DMS 273 (cell line): ENCODE data around the gene TRIM10.

Source experiments
- DNase-seq: peaks from one replicate; lab custom pipeline; 2025; ENCODE audit not compliant: unreplicated experiment; lab: John Stamatoyannopoulos, UW

The TRIM10 gene, protein sequence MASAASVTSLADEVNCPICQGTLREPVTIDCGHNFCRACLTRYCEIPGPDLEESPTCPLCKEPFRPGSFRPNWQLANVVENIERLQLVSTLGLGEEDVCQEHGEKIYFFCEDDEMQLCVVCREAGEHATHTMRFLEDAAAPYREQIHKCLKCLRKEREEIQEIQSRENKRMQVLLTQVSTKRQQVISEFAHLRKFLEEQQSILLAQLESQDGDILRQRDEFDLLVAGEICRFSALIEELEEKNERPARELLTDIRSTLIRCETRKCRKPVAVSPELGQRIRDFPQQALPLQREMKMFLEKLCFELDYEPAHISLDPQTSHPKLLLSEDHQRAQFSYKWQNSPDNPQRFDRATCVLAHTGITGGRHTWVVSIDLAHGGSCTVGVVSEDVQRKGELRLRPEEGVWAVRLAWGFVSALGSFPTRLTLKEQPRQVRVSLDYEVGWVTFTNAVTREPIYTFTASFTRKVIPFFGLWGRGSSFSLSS

DNA sequence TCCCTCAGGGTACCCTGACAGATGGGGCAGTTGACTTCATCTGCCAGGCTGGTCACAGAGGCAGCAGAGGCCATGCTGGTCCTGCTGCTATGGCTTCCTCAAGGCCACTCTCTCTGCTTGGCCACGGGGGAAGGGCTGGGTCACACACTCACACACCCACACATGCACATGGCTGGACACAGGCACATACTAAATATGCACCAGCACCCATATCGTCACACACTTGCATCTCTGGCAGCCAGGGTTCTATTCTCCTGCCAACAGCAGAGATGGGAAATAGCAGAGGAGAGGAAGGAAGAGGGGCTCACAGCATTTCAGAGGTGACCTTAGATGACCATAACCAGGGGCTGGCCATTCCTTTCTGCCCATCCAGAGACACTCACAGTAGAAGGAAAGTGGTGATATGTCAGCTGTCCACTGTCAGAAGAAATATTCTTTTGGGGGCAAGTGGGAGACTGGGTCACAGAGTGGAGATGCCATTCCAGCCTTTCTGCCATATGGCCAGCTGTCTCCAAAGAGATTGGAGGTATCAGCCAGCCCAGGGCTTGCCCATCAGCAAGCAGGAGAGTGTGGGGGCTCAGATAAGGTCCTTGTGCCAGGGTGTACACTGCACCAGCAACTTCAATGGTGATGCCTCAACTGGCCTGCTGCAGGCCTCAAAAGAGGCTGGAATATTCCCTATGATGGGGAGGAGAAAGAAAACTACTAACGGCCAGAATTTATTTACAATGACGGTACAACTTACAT lies at the start of gene TRIM10:
TSS of gene TRIM10 (minus strand) at position 427 of the 747 bp plus-strand sequence. CDS start at position 74, 353 bp downstream.
- DNase-seq, result no peak

DNA sequence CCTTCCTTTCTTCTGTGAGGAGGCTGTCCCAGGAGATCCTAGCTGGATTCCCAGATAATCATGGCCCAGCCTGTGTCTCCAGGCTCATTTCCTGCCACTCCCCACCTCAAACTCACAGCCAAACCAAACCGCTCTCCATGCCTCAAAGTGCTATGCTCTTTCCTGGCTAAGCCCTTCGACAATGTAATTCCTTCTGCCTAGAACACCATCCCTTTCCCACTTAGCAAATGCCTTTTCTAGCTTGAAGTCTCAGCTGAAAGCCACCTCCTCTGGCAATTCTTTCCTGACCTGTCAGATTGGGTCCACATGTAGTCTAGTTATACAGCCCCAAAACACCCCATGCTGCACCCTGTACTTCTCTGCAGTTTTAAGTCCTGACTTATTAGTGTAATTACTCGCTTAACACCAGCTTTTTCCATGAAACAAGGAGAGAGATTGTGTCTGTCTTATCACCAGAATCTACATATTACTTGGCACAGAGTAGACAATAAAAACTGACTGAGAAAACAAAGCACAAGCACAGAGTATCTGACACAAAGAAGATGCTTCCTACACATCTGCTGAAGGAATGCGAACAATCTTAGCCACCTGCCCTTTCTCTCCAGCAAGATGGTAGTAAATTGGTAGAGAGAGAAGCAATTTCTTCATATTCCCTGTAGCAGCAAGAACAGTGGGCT lies 46.7 kb upstream of the TRIM10 start:
- DNase-seq, result no peak

DNA sequence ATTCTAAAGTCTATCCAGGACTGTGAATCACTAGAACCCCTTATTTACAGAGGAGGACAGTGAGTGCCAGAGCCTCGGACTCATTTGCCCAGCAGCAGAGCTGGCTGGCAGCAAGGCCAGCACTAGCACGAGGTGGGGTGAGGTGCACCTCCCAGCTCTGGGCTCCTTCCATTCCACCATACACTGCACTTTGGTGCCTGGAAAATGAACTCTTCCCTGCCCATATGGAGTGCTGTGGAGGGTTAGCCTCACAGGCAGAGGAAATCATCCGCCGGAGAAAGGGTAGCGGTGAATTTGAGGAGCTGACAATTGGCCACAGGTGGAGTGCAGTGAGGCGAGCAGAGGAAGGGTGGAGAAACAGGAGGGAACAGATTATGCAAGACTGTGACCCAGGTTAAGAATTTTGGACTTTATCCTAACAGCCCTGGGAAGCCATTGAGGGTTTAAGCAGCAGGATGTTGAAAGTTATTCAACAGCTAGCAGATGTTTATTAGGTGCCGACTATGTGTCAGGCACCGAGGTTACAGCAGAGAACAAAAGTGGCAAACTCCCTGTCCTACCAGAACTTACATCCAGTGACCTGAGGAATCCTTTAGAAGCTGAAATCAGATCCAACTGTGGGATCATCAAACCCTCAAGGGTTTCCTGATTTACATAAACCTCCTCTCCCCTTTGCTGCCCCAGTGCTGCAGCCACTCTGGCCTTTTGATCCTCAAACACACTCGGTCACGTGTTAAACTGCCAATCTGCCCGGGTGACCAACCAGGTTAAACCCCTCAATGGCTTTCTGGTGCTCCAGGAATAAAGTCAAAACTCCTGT lies 46.0 kb upstream of the TRIM10 start:
- DNase-seq, result no peak

DNA sequence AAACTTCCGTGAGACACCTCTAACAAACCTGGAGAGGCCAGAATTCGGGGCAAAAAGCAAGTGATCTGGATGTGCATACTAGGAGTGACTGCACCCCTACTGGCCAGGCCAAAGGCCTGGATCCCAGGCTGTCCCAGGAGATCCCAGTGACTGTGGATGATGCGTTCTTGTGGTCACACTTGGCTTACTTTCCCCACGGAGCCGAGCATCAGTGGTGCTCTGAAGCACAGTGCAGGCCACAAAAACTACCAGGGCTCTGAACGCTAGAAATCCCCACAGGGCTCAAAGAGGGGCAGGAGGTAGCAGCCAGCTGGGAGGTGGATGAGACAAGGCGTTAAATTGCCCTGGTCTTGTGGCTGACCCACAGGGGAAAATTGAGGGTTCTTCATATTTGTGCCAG lies 45.1 kb upstream of the TRIM10 start:
- no peak for DNase-seq

DNA sequence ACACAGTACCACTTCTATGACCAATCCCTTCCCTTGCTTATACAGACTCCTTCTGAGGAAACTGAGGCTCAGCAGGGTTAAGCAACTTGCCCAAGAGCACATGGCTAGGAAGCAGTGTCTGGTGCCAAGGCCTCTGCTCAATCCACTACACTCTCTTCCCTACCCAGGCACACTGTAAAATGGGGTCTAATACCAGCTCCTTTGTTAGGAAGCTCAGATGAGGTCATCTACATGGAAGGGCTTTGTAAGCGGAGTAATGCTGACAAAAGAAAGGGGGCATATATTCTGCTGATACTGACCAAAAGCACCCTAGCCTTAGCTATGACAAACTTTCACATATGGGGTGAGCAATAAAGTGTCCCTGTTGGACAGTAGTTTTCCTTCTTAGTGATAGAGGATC lies 43.1 kb upstream of the TRIM10 start:
- no peak for DNase-seq

DNA sequence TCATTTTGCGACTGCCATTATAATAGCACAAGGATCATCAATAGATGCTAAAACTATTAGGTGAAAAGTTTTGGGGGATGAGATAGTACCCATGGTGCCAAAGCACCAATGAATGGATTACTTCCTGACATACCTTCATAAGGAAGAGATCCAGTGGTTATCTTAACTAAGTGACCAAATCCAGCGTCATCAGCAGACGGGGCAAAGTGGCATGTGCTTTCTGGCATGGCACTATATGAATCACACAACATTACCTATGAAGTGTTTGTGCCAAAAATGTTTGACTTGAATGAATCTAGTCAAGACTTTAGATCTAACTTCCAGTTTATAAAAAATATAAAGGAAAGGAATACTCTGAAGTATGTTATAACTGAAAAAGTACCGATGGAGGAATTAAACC lies 41.4 kb upstream of the TRIM10 start:
- no peak for DNase-seq

DNA sequence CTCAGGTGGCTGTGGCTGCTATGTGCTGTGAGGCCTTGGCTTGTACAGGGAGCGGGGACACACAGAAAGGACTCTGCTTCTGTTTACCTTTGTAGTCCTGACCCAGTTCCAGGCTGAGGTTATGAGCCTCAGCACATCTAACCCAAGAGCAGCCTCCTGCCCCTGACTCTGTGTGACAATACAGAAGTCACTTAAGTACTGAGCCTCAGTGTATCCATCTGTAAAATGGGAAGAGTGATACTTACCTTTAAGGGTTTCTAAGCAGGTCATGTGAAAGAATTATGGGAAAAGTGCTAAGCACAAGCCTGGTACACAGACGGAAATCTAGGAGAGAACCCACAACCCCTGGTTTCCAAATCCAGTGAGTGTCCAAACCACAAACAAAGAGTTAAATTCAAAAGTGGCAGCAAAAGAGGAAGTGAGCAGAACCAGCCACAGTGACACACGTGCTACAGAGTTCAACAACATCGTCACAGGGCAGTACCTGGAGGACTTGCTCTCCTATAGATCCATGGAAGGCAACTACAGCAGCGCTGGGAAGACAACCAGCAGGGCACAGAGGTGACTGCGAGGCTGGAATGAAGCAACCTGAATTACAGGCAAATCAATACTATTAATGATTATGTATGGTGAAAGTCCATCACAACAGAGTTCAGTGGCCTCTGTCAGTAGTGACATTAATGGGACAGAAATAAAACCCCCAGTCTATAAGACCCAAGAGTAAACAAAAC lies 39.7 kb upstream of the TRIM10 start:
- no peak for DNase-seq

DNA sequence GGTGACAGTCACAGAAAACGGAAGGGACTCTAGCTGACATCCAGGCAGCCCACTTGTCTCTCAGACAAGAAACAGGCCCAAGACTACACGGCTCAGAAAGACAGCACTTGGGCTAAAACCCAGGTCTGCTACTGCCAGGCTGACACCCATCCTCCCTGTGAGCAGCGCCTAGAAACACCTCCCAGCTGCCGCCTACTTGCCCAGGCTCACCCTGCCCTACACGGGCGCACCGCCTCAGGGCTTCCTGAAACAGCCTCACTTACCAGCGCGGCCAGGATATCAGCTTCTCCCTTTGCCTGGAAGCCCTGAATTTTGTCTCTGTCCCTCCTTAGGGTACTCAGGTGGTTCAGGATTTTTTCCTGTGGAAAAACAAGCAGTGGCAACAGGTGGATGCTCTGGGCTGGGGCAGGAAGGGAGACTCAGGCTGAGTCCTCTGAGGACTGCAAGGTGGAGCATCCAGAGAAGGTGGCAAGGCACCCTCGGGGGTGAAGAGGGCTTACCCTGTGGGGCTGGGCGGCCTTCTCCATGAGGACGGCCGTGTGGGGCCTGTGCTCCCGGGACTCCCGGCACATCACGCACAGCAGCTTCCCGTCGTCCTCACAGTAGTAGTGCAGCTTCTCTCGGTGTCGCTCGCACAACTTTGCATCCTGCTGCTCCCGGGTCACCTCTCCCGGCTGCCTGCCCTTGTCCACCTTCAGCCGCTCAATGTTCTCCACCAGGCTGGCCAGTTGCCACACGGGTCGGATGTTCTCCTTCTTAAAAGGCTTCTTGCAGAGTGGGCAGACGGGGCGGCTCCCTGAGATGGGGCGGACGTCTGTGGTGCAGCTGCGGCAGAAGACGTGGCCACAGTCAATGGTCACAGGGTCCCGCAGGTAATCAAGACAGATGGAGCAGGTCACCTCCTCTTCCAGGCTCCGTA lies 37.4 kb upstream of the TRIM10 start:
- no peak for DNase-seq

DNA sequence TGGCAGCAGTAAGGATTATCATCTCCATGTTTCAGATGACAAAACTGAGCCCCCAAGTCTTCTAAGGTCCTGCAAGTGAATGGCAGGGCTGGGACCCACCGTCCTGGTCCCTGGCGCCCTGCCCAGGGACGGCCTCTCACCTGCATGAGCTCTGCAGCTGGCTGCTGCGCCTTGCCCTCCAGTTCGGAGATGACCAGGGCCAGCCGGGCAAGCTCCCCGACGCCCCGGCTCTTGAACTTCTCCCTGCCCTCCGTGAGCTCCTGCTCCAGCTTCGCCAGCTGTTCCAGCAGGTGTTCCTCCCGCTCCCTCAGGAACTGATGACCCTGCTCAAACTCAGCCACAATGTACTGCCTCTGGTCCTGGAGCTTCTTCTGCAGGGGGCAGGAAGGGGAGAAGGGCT lies 35.4 kb upstream of the TRIM10 start:
- no peak for DNase-seq

DNA sequence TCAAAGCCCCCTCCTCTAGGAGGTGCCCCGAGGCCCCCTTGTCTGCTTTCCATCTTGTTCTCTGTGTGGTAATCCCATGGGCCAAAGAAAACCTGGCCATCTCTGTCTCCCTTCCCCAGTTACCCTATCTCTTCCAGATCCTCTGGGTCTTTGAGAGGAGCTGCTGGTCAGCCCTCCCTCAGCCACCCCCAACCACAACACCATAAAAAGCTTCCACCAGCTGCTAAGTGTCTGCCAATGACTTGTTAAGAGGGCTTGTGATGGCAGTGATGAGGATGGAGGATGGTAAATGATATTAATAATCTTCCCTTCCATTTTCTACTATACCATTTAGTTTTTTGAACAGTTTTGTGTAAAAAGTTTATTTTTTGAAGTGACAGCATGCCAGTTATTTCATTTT lies 34.9 kb upstream of the TRIM10 start:
- DNase-seq, result no peak

DNA sequence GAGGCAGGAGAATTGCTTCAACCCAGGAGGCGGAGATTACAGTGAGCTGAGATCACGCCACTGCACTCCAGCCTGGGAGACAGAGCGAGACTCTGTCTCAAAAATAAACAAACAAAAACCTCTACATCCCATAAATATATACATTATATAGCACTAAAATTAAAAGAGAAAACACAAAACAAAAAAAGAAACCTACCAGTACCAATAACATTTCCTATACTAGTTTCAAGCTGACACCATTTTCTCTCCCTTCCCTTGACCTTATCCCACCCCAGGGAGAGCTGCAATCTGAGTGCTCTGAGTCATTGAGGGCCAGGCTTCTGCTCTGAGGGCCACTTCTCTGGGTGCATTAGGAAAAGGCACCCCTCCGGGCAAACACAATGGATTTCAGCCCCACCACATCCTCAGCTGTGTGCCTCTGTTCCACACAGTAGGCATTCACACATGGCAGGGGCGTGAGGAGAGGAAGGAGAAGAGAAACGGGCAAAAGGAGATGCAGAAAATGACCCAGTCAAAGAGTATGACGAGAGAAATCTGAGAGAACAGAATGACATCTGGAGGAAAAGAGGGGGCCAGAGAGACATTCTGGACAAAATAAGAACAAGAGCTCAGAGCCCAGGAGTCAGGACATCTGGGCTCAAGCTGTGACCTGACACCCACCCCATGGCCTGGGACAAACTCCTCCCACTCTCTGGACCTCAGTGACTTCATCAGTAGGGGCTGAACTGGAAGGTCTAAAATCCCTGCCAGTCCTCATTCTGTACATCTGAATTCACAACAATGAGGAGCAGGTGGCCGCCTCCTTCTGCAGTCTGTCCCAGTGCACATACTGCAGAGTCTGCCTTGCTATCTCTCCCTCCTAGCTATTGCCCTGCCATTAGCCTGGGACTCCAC lies 34.0 kb upstream of the TRIM10 start:
- DNase-seq, result peak; percentile 31

DNA sequence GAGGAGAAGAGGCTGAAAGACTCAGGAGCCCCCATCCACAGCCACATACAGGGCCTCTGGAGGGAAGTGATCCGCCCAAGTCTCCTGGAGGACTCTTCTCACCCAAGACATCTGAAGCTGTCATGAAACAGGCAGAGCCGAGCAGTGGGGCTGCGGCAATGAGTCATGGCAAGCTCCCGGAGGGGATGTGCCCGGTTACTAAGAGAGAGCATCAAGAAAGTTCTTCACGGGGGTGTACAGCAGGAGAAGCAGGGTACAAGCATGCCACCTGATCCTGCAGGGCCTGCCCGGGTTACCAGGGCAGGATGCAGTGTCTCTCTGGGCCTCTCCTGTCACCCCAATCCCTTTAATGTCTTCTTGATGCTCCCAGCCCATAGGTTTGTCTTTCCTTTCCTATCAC lies 31.1 kb upstream of the TRIM10 start:
- no peak for DNase-seq

DNA sequence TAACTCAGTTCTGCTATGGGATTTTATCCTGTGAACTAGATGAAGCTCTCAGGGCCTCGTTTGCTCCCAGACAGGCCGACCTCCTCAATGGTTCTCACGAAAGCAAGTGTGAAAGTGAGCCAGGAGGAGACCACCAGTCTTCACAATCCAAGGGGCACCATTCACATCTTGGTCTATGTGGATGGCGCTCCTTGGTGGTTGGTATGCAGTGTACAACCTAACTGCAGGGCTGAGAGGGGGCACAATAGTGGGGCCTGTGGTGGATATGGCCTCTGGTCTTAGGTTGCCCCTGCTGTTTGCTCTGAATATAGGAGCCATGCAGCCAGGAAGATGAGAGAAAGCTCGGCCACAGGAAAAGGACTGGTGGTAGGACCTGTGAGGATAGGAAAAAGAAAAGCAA lies 27.5 kb upstream of the TRIM10 start:
- no peak for DNase-seq

DNA sequence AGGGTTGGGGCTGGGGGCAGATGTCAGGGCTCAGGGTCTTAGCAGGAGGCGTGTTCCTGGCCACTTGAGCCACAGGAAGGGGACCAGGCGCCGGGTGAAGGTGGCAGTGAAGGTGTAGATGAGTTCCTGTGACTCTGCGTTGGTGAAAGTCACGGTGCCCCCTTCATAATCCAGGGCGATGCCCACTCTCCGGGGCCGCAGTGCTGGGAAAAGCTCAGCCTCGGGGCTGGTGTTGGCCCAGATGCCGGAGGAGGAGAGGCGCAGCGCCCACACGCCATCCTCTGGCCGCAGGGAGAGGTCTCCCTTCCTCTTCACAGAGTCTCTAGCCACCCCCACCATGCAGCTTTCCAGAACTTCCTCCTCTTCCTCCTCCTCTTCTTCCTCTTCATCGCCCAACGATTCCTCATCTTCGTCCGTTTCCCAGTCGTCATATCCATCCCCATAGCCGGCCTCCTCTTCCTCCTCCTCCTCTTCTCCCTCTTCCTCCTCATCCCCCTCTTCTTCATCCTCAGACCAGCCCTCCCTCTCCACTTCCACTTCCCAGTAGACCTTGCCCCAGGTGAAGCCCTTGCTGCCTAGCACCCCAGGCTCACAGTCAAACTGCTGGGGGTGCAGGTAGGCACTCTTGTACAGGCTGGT lies 25.0 kb upstream of the TRIM10 start:
- DNase-seq, result no peak

DNA sequence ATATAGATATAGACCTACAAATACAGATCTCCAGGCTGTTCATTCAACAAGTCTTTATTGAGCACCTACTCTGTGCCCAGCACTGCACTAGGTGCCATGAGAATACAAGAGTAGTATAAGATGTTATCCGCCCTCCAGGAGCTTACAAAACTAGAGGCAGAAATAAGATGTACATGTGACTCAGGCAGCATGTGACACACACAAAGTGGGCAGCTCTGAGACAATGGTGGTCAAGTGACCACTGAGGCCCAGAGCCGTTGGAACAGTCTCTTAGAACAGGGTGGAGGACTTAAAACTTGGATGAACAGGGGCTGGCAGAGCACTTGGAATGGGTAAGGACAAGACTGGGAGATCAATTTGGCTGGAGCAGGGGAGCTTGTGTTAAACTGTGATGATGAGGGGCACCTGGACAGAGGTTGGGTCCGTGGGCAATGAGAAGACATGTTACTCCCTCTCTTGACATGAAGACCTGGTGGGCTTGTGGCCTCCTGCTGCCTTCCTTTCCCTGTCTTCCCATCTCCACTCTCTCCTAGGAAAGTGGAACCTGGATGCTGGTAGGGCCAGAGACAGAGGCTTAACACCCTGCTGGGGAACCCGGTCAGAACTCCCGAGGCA lies 23.5 kb upstream of the TRIM10 start:
- no peak for DNase-seq

DNA sequence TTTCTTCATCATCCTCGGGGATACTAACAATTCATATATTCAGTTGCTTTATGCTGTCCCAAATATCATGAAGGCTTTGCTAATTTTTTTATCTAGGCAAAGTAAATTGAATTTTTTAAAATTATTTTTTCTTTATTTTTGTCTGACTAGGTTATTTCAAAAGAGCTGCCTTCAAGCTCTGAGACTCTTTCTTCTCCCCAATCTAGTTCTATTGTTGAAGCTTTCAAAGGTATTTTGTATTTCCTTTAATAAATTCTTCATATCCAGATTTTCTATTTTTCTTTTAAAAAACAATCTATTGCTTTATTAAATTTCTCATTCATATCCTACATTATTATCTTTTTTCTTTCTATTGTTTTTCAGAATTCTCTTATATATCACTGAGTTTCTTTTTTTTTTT lies 19.1 kb upstream of the TRIM10 start:
- DNase-seq, result no peak

DNA sequence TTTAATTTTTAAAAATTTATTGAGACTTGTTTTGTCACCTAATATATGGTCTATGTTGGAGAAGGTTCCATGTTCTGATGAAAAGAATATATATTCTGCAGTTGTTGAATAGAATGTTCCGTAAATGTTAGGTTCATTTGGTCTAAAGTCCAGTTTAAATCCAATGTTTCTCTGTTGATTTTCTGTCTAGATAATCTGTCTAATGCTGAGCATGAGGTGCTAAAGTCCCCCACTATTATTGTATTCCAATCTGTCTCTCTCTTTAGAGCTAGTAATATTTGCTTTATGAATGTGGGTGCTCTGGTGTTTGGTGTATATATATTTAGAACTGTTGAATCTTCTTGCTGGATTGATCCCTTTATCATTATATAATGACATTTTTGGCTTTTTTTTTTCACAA lies 17.8 kb upstream of the TRIM10 start:
- DNase-seq, result no peak
